Uterus (tissue), 2 donors: ENCODE results near the gene CA14.
"Not testable (repeated sequence)": the region's sequence is repeated elsewhere in the genome, so short reads cannot be mapped to it uniquely, and the experiment has no call there.

Experiments
- CTCF ChIP-seq, 4 experiments: fragments of 200-600 bp in 2 of 4; fragments of 450-650 bp in 2 of 4; sonication (generic) in 2 of 4; IDR thresholded peaks; one replicate each; pipeline ENCODE4 v1.5.1; 2016 to 2019; ENCODE audit warnings: antibody characterized with exemption in 4 of 4, mild to moderate bottlenecking in 2 of 4, moderate library complexity in 1 of 4
- POLR2A ChIP-seq, 2 donors: fragments of 450-650 bp; IDR thresholded peaks; one replicate each; pipeline ENCODE4 v1.6.1; 2016; ENCODE audit warnings: antibody characterized with exemption in 2 of 2, mild to moderate bottlenecking in 1 of 2, moderate library complexity in 1 of 2

- not testable (repeated sequence) for TF ChIP-seq CTCF, POLR2A (IDR thresholded peaks at IDR 0.05)
These were observed 41.7 kb upstream of the CA14 start for GRCh38 chr1:150215855-150216254.
